K562 (cell line): Measurements from ENCODE around the gene FKBP1B. TPM values are rescaled to one million over a fixed set of nuclear protein-coding genes. Genes with fewer than 3 reads are reported as not detected.

Source experiments
- ATAC-seq: fragments of 200-7000 bp; cut with Tn5 transposase; 3 replicates; pipeline ENCODE4 v1.9.1; 2020; ENCODE audit warnings: moderate library complexity
- BruUV-seq: library from RNA; stranded (reverse); fragments of 400-500 nt; replicated peaks from 2 replicates; lab custom pipeline; 2021; lab: Mats Ljungman, UMichigan
- CTCF ChIA-PET: fragments of 300-600 bp; formaldehyde crosslinking; extraction: SDS; loops from one replicate; lab custom pipeline; 2021; ENCODE audit warnings: low intra/inter-chr PET ratio; lab: Yijun Ruan, JAX
- POLR2A ChIA-PET: fragments of 300-600, 350-650 bp; sonication (Branson Sonifier 250); formaldehyde crosslinking; extraction: SDS; loops from one replicate; lab custom pipeline; 2021; ENCODE audit warnings: antibody characterized with exemption, inconsistent platforms; lab: Yijun Ruan, JAX
- DNase-seq, 4 experiments: peaks; one replicate each; pipeline versions ENCODE4 v3.0.0 to v3.0.0-alpha.2; 2011 to 2018; ENCODE audit warnings: low spot score in 3 of 4, mixed read lengths in 3 of 4; ENCODE audit errors: extremely low read depth in 1 of 4
- FAIRE-seq: peaks from 2 replicates; lab custom pipeline; 2011; peaks lifted over from hg19 to GRCh38; lab: Jason Lieb, UNC
- H2AFZ ChIP-seq: 2 replicates; pipeline ENCODE4 v1.6.0; 2011; ENCODE audit warnings: low read depth, low read length, control low read depth, inconsistent platforms
- H3K27ac ChIP-seq: fragments of 200-600 bp; 3 replicates; pipeline ENCODE4 v1.8.0; 2011; ENCODE audit warnings: low read depth, mild to moderate bottlenecking, control low read depth, inconsistent platforms, low read length, moderate library complexity, mixed read lengths; ENCODE audit errors: extremely low read depth
- H3K27me3 ChIP-seq, 2 experiments: fragments of 300-600 bp in 1 of 2; 2 replicates in 1 of 2; 3 replicates in 1 of 2; pipeline versions ENCODE4 v1.6.0 to v1.8.0; 2011; ENCODE audit warnings: inconsistent platforms in 2 of 2, low read length in 2 of 2, mild to moderate bottlenecking in 1 of 2, mixed read lengths in 1 of 2, moderate library complexity in 1 of 2; ENCODE audit not compliant: control insufficient read depth in 2 of 2, insufficient read depth in 2 of 2
- H3K36me3 ChIP-seq: fragments of 300-600 bp; 3 replicates; pipeline ENCODE4 v1.8.0; 2011; ENCODE audit warnings: mild to moderate bottlenecking, low read length, inconsistent platforms; ENCODE audit not compliant: control insufficient read depth, insufficient read depth
- H3K4me1 ChIP-seq, 2 experiments: fragments of 200-600 bp in 1 of 2; replicated peaks in 1 of 2; 2 replicates in 1 of 2; 3 replicates in 1 of 2; pipeline versions ENCODE4 v1.5.1 to v1.8.0; 2011; ENCODE audit warnings: inconsistent platforms in 2 of 2, low read length in 2 of 2, mild to moderate bottlenecking in 1 of 2, mixed read lengths in 1 of 2, moderate library complexity in 1 of 2; ENCODE audit not compliant: control insufficient read depth in 2 of 2, insufficient read depth in 2 of 2
- H3K4me2 ChIP-seq: 2 replicates; pipeline ENCODE4 v1.6.1; 2011; ENCODE audit warnings: low read length, control low read depth, inconsistent platforms, mixed read lengths; ENCODE audit not compliant: insufficient read depth
- H3K4me3 ChIP-seq: fragments of 200-600 bp; sonication (generic), shearing (Covaris generic); 2 replicates; pipeline ENCODE4 v1.5.1; 2016; ENCODE audit warnings: control low read depth, inconsistent platforms
- H3K79me2 ChIP-seq: fragments of 200-600 bp; 3 replicates; pipeline ENCODE4 v1.8.0; 2011; ENCODE audit warnings: low read length, inconsistent platforms; ENCODE audit not compliant: control insufficient read depth, insufficient read depth
- H3K9ac ChIP-seq, 2 experiments: 2 replicates each; pipeline versions ENCODE4 v1.6.0 to v1.6.1; 2011; ENCODE audit warnings: low read depth in 2 of 2, low read length in 2 of 2, control low read depth in 1 of 2, inconsistent platforms in 1 of 2, mild to moderate bottlenecking in 1 of 2, mixed read lengths in 1 of 2; ENCODE audit not compliant: insufficient read depth in 1 of 2
- H3K9me1 ChIP-seq: one replicate; pipeline ENCODE4 v1.6.0; 2011; ENCODE audit warnings: inconsistent platforms, mild to moderate bottlenecking, low read length, moderate library complexity; ENCODE audit not compliant: control insufficient read depth, insufficient read depth
- H3K9me3 ChIP-seq: replicated peaks from 2 replicates; pipeline ENCODE4 v1.5.1; 2011; ENCODE audit warnings: low read depth, low read length, inconsistent platforms; ENCODE audit not compliant: control insufficient read depth, insufficient read depth
- H4K20me1 ChIP-seq: replicated peaks from 2 replicates; pipeline ENCODE4 v1.6.1; 2011; ENCODE audit warnings: low read length, inconsistent platforms, mixed read lengths; ENCODE audit not compliant: control insufficient read depth, insufficient read depth
- ATF1 ChIP-seq, 2 experiments: fragments of 450-650 bp in 1 of 2; IDR thresholded peaks; 2 replicates each; pipeline ENCODE4 v1.6.1; 2016; ENCODE audit warnings: missing compliant biosample characterization in 1 of 2, missing genetic modification characterization in 1 of 2
- BACH1 ChIP-seq: fragments of 200-800 bp; sonication (Bioruptor generic); IDR thresholded peaks from 2 replicates; pipeline ENCODE4 v1.6.1; 2016; ENCODE audit warnings: missing genetic modification characterization, missing compliant biosample characterization
- CLOCK ChIP-seq: fragments of 250-450 bp; sonication (Bioruptor Pico); IDR thresholded peaks from 2 replicates; pipeline ENCODE4 v1.4.0; 2020; ENCODE audit warnings: mild to moderate bottlenecking, moderate library complexity, borderline replicate concordance
- KDM5B ChIP-seq: fragments of 200-600 bp; sonication (generic); IDR thresholded peaks from 2 replicates; pipeline ENCODE4 v1.6.1; 2012; ENCODE audit warnings: low read depth, mild to moderate bottlenecking, moderate library complexity, low read length, control low read depth, inconsistent platforms; ENCODE audit not compliant: insufficient replicate concordance
- LEF1 ChIP-seq: fragments of 450-650 bp; IDR thresholded peaks from 2 replicates; pipeline ENCODE4 v1.6.1; 2016; ENCODE audit warnings: mild to moderate bottlenecking
- MCM2 ChIP-seq: fragments of 450-650 bp; IDR thresholded peaks from 2 replicates; pipeline ENCODE4 v1.6.1; 2017; ENCODE audit warnings: low read depth, mild to moderate bottlenecking
- NRF1 ChIP-seq, 2 experiments: fragments of 450-650 bp; IDR thresholded peaks in 1 of 2; conservative IDR thresholded peaks in 1 of 2; 2 replicates each; pipeline ENCODE4 v1.6.1; 2014; ENCODE audit warnings: mild to moderate bottlenecking in 2 of 2
- RCOR1 ChIP-seq, 2 experiments: IDR thresholded peaks; 2 replicates each; pipeline ENCODE4 v1.6.1; 2012; ENCODE audit warnings: low read depth in 2 of 2, low read length in 2 of 2, borderline replicate concordance in 1 of 2, improper control_type of control experiment in 1 of 2
- SRSF3 ChIP-seq: fragments of 200-400 bp; formaldehyde crosslinking; IDR thresholded peaks from 2 replicates; pipeline ENCODE4 v1.6.1; 2016; ENCODE audit warnings: mild to moderate bottlenecking, low read length, moderate library complexity; ENCODE audit not compliant: insufficient read depth
- TEAD1 ChIP-seq, 2 experiments: fragments of 450-650 bp in 1 of 2; sonication (generic) in 1 of 2; formaldehyde crosslinking; IDR thresholded peaks; 2 replicates each; pipeline versions ENCODE4 v1.4.0 to v1.8.0; 2020 to 2022; ENCODE audit warnings: mild to moderate bottlenecking in 2 of 2, missing genetic modification reagents in 1 of 2
- ZBTB1 ChIP-seq: sonication (generic); formaldehyde crosslinking; IDR thresholded peaks from 2 replicates; pipeline ENCODE4 v1.8.1; 2023; ENCODE audit warnings: missing genetic modification reagents, low read depth, mild to moderate bottlenecking, borderline replicate concordance
- ZNF561 ChIP-seq: fragments of 450-650 bp; formaldehyde crosslinking; conservative IDR thresholded peaks from 2 replicates; pipeline ENCODE4 v1.4.0; 2020; ENCODE audit warnings: mild to moderate bottlenecking, moderate library complexity
- ZNF695 ChIP-seq: fragments of 450-650 bp; formaldehyde crosslinking; IDR thresholded peaks from 2 replicates; pipeline ENCODE4 v1.4.0; 2020; ENCODE audit warnings: mild to moderate bottlenecking, moderate library complexity
- WGBS: fragments of 100-300 bp; shearing (Covaris generic); methylation state at CpG from one replicate; pipeline ENCODE4 v1.1.6; 2016; ENCODE audit warnings: low coverage, mixed read lengths; ENCODE audit not compliant: insufficient coverage; ENCODE audit errors: missing lambda C conversion rate; 5-methylcytosine and 5-hydroxymethylcytosine counted together
- in situ Hi-C: fragments of 300-500 bp; cut with MboI; formaldehyde crosslinking; loops from 4 replicates; pipeline ENCODE4 v1.15.0; 2018; ENCODE audit warnings: inconsistent platforms, mixed read lengths
- intact Hi-C: fragments of 100-400 bp; cut with micrococcal nuclease; formaldehyde crosslinking; loops from 2 replicates; pipeline ENCODE4 v1.14.2; 2022
- polyA plus RNA-seq, 8 experiments: library from polyadenylated mRNA; depleted of rRNA in 4 of 8; stranded (reverse) in 5 of 8; unstranded in 3 of 8; fragments of >200 nt; fragmentation: Nextera tagmentation in 2 of 8; fragmentation: Illumina TruSeq in 1 of 8; extraction: Ambion mirVana in 2 of 8; extraction: Trizol in 1 of 8; gene quantifications; 2 replicates each; pipeline versions ENCODE4 v1.2.1 to v1.2.3, GENCODE V29; 2011 to 2014; ENCODE audit warnings: inconsistent platforms in 1 of 8, missing spikeins in 1 of 8
- total RNA-seq, 7 experiments: library from RNA; depleted of rRNA in 6 of 7; stranded (reverse); fragments of >200 nt in 6 of 7; fragmentation: Illumina TruSeq in 2 of 7; extraction: Trizol in 2 of 7; gene quantifications; 2 replicates each; pipeline versions ENCODE4 v1.2.1 to v1.2.3, GENCODE V29; 2011 to 2021; ENCODE audit warnings: low replicate concordance in 1 of 7

The FKBP1B gene
- total and polyA plus RNA-seq, 9 of the 15 experiments (the other 6 are each of a cell fraction or from before 2014, with no cell fraction given) = 0.58 to 9.4 (median 1.6) TPM

- TF ChIP-seq CLOCK (CRISPR knock-in tag) = no peak
- no peak for TF ChIP-seq ZNF561 (CRISPR knock-in tag)
- TF ChIP-seq BACH1 = 0 out of 2 replicates have a peak, but pooled peaks have one; percentile 19
- TF ChIP-seq, all 486 proteins: peak for 3
These were observed 40.2 kb upstream of the FKBP1B start (continued) for GRCh38 chr2:24009367-24009679.

DNA sequence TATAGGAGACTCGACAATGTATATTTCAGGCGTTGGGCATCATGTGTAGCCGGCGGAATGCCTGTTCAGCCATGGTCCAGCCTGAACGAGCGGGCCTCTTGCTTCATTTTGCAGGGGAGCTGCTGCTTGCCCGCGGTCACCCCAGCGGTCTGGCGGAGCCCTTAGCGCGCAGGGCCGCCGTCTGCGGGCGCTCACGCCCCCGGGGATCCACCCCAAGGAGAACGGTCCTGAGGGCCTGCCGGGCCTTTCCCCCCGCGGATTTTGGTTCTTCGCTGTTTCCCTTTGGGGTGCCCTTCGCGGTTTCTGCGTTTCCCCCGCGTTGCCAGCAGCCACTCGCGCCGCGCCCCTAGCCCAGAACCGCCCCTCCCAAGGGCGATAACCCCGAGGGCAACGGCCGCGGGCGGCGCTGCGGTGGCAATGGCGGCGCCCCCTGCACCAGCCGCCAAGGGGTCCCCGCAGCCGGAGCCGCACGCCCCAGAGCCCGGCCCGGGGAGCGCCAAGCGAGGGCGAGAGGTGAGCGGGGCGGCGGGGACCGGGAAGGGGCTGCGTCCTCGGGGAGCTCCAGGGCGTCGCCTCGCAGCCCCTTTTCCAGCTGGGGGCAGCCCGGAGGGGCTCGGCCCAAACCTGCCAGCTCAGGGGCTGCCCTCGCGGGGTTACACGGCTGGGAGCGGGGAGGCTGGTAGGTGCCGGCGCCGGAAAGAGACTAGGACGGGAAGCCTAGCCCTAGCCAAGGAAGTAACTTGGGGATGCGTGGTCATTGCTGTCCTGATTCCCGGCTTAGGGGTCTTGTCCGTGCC is 39.7 kb upstream of the FKBP1B start, which contains the start of gene MFSD2B:
MFSD2B (plus strand) TSS at position 406 of the 797 bp plus-strand sequence; CDS start at position 418, 12 bp downstream.
- ATAC-seq = peak; percentile 45
- intact Hi-C loops (loop anchor here (5.0 to 10.0 kb wide), 2 partner anchors 68 to 185 kb away; partner anchors contain the start of gene UBXN2A), in situ Hi-C loops (no loop called here)
- Histone ChIP-seq H3K27me3 (no peaks in the 10 kb centered on the region), H3K9me3 (no peaks in the 10 kb centered on the region), H3K79me2 (peaks cover 46% of the 10 kb centered on the region), H3K9ac (peak within 1 kb of the TSS; percentile 95 to 97), H3K27ac (peak within 1 kb of the TSS; percentile 99), H2AFZ (peak within 1 kb of the TSS; percentile 85), H3K4me3 (peak within 1 kb of the TSS; percentile 60), H3K9me1 (no peaks in the 10 kb centered on the region), H3K4me2 (peak within 1 kb of the TSS; percentile 93), H4K20me1 (no peaks in the 10 kb centered on the region), H3K36me3 (peaks cover 21% of the 10 kb centered on the region), H3K4me1 (peaks cover 34 to 43% of the 10 kb centered on the region in 2 experiments)
- FAIRE-seq = no peak
- BruUV-seq = no TSS peak
- POLR2A ChIA-PET = interaction anchor here (0.6 to 3.2 kb wide), 10 partner anchors 10 to 811 kb away, joined by 3 to 14 read pairs (median 3); partner anchors contain the start of gene ATAD2B
- DNase-seq = peak; percentile 53 to 75 (median 71)
- CTCF ChIA-PET = no interaction called here
- under 1% methylated on average over 63 of the region's 75 CpGs for WGBS
- TF ChIP-seq KDM5B (peak; percentile 16), NRF1 (conservative IDR thresholded peaks at IDR 0.05 in 1 of 2, IDR thresholded peaks at IDR 0.05 in 1 of 2) (0 out of 4 replicates have a peak, but pooled peaks of 1 of the 2 experiments have one; percentile 13), ZBTB1 (CRISPR knock-in tag) (peak; percentile 90), RCOR1 (IDR thresholded peaks at IDR 0.05; ENCODE audit: borderline replicate concordance in 1 of 2, low read depth in 2 of 2, low read length in 2 of 2) (no peak), LEF1 (no peak), MCM2 (no peak), SRSF3 (0 out of 2 replicates have a peak, but pooled peaks have one; percentile 28), ZNF695 (CRISPR knock-in tag) (no peak), TEAD1 (CRISPR knock-in tag; IDR thresholded peaks at IDR 0.05) (0 out of 4 replicates have a peak, but pooled peaks of 1 of the 2 experiments have one; percentile 42), ATF1 (CRISPR knock-in tag; IDR thresholded peaks at IDR 0.05) (no peak), ATF1 (tag; IDR thresholded peaks at IDR 0.05) (peak; percentile 12; the same call in 1 of the 2 replicates)
